Measurements from ENCODE around the gene NEK9. TPM values are rescaled to one million over a fixed set of nuclear protein-coding genes. Genes with fewer than 3 reads are reported as not detected.

NEK9 gene
- total RNA-seq, 1 experiment from 2014 or later = 40.7 TPM

DNA sequence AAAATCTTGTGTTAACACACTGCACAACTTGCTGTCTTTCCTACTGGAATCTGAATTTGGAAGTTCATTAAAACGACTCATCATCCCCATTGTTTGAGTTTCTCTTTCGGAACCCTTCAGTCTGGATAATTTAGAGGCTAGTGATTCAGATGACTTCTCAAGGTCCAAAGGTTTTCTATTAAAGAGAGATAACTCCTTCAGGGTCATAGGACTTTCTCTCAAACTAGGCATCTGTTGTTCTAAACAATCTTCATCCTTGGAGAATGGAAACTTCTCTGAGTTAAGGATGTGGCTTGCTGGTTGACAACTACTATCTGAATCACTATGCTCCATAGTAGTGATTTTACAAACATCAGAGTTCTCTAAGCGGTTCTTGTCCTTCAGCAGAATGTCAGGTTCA lies 79.9 kb downstream of the NEK9 start:
- ChIA-PET CTCF (no interaction called here), POLR2A (no interaction called here)
- ATAC-seq = no peak
- no peaks in the 10 kb centered on the region for H3K9me3 ChIP-seq (ENCODE audit: control insufficient read depth, insufficient read depth, low read depth, low read length)
- H3K4me3 ChIP-seq (ENCODE audit: low read depth in 2 of 2, low read length in 2 of 2) = no peak overlapping the region
- TF ChIP-seq, protein P1, sequence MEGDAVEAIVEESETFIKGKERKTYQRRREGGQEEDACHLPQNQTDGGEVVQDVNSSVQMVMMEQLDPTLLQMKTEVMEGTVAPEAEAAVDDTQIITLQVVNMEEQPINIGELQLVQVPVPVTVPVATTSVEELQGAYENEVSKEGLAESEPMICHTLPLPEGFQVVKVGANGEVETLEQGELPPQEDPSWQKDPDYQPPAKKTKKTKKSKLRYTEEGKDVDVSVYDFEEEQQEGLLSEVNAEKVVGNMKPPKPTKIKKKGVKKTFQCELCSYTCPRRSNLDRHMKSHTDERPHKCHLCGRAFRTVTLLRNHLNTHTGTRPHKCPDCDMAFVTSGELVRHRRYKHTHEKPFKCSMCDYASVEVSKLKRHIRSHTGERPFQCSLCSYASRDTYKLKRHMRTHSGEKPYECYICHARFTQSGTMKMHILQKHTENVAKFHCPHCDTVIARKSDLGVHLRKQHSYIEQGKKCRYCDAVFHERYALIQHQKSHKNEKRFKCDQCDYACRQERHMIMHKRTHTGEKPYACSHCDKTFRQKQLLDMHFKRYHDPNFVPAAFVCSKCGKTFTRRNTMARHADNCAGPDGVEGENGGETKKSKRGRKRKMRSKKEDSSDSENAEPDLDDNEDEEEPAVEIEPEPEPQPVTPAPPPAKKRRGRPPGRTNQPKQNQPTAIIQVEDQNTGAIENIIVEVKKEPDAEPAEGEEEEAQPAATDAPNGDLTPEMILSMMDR (IDR thresholded peaks at IDR 0.05) = no peak
- TF ChIP-seq TCF7L2 (IDR thresholded peaks at IDR 0.05; ENCODE audit: low read depth, low read length) (no peak), POLR2AphosphoS5 (IDR thresholded peaks at IDR 0.05; ENCODE audit: low read depth, low read length) (no peak), SIN3A (IDR thresholded peaks at IDR 0.05; ENCODE audit: borderline replicate concordance, insufficient read depth, low read depth, low read length) (no peak)
- TF ChIP-seq, protein P2, sequence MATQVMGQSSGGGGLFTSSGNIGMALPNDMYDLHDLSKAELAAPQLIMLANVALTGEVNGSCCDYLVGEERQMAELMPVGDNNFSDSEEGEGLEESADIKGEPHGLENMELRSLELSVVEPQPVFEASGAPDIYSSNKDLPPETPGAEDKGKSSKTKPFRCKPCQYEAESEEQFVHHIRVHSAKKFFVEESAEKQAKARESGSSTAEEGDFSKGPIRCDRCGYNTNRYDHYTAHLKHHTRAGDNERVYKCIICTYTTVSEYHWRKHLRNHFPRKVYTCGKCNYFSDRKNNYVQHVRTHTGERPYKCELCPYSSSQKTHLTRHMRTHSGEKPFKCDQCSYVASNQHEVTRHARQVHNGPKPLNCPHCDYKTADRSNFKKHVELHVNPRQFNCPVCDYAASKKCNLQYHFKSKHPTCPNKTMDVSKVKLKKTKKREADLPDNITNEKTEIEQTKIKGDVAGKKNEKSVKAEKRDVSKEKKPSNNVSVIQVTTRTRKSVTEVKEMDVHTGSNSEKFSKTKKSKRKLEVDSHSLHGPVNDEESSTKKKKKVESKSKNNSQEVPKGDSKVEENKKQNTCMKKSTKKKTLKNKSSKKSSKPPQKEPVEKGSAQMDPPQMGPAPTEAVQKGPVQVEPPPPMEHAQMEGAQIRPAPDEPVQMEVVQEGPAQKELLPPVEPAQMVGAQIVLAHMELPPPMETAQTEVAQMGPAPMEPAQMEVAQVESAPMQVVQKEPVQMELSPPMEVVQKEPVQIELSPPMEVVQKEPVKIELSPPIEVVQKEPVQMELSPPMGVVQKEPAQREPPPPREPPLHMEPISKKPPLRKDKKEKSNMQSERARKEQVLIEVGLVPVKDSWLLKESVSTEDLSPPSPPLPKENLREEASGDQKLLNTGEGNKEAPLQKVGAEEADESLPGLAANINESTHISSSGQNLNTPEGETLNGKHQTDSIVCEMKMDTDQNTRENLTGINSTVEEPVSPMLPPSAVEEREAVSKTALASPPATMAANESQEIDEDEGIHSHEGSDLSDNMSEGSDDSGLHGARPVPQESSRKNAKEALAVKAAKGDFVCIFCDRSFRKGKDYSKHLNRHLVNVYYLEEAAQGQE (IDR thresholded peaks at IDR 0.05; ENCODE audit: insufficient read depth in 1 of 2, low read depth in 2 of 2, low read length in 1 of 2) = no peak
- no peak for DNase-seq (ENCODE audit: low read depth, low spot score)
- H3K27me3 ChIP-seq (ENCODE audit: control insufficient read depth, insufficient read depth, low read length) = no peaks in the 10 kb centered on the region
- peaks cover 11% of the 10 kb centered on the region for H3K4me1 ChIP-seq (ENCODE audit: control insufficient read depth, insufficient read depth, low read length)
- BruUV-seq (replicated peaks) = no TSS peak
- in situ Hi-C loops (cut with HindIII; ENCODE audit: low pct_unique_long_range_greater_than_20kb, low sequenced_read_pairs) (no loop called here), intact Hi-C loops (cut with micrococcal nuclease; ENCODE audit: unreplicated experiment) (no loop called here)
- H3K36me3 ChIP-seq (ENCODE audit: control insufficient read depth, insufficient read depth, low read length) = no peaks in the 10 kb centered on the region
- H3K27ac ChIP-seq (ENCODE audit: low read length) = no peak overlapping the region

DNA sequence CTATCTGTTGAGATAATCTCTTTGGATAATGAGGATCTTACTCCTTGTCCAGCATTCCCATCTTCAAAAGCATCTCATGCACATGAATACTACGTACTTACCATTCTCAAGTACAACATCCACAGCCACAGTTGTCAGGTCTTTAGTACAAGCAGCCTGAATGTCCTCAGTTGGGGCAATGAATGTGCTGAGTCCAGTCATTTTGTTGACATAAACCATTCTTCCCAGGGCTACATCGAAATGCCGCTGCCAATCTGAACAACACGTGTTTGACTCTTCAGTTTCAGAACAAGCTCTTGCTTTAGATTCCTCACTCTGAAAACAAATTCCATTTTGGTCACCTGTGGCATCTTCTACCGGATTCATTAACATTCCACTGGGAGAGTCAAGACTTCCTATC lies 80.6 kb downstream of the NEK9 start:
- intact Hi-C loops (cut with micrococcal nuclease; ENCODE audit: unreplicated experiment) = no loop called here
- DNase-seq (ENCODE audit: low read depth, low spot score) (no peak), ATAC-seq (no peak)
- ChIA-PET POLR2A (no interaction called here), CTCF (no interaction called here)
- no peaks in the 10 kb centered on the region for H3K27me3 ChIP-seq (ENCODE audit: control insufficient read depth, insufficient read depth, low read length)
- BruUV-seq (replicated peaks) = no TSS peak
- in situ Hi-C loops (cut with HindIII; ENCODE audit: low pct_unique_long_range_greater_than_20kb, low sequenced_read_pairs) = no loop called here
- no peak overlapping the region for H3K4me3 ChIP-seq (ENCODE audit: low read depth in 2 of 2, low read length in 2 of 2)
- TF ChIP-seq SIN3A (IDR thresholded peaks at IDR 0.05; ENCODE audit: borderline replicate concordance, insufficient read depth, low read depth, low read length) (no peak), POLR2AphosphoS5 (IDR thresholded peaks at IDR 0.05; ENCODE audit: low read depth, low read length) (no peak), TCF7L2 (IDR thresholded peaks at IDR 0.05; ENCODE audit: low read depth, low read length) (no peak)
- TF ChIP-seq, protein P2 (IDR thresholded peaks at IDR 0.05; ENCODE audit: insufficient read depth in 1 of 2, low read depth in 2 of 2, low read length in 1 of 2) = no peak
- TF ChIP-seq, protein P1 (IDR thresholded peaks at IDR 0.05) = no peak
- peaks cover 17% of the 10 kb centered on the region for H3K4me1 ChIP-seq (ENCODE audit: control insufficient read depth, insufficient read depth, low read length)
- no peaks in the 10 kb centered on the region for H3K9me3 ChIP-seq (ENCODE audit: control insufficient read depth, insufficient read depth, low read depth, low read length)
- no peaks in the 10 kb centered on the region for H3K36me3 ChIP-seq (ENCODE audit: control insufficient read depth, insufficient read depth, low read length)
- no peak overlapping the region for H3K27ac ChIP-seq (ENCODE audit: low read length)
